ENCODE data around the gene CCP110. TPM values are rescaled to one million over a fixed set of nuclear protein-coding genes. Genes with fewer than 3 reads are reported as not detected.

CCP110 gene
- total RNA-seq, 1 donor from 2014 or later: 35.2 TPM

DNA sequence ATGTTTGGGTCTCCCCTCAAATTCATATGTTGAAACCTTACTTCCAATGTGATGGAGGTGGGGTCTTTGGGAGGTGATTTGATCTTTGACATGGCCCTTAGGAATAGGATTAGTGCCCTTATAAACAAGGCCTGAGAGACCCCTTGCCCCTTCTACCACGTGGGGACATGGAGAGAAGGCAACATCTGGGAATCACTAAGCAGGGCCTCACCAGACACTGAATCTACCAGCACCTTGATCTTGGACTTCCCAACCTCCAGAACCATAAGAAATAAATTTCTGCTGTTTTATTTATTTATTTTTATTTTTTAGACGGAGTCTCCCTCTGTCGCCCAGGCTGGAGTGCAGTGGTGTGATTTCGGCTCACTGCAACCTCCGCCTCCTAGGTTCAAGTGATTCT, 42.0 kb upstream of the CCP110 start:
- Mint-ChIP-seq H3K4me1 (no peaks in the 10 kb centered on the region), H3K4me3 (no peak overlapping the region), H3K27ac (ENCODE audit: unreplicated experiment) (no peak overlapping the region), H3K27me3 (ENCODE audit: low read depth) (peaks cover 4% of the 10 kb centered on the region), H3K9me3 (no peaks in the 10 kb centered on the region), H3K36me3 (ENCODE audit: low read depth) (no peaks in the 10 kb centered on the region)
- no peak for DNase-seq (ENCODE audit: low read depth, low spot score)
- TF ChIP-seq, protein P1, sequence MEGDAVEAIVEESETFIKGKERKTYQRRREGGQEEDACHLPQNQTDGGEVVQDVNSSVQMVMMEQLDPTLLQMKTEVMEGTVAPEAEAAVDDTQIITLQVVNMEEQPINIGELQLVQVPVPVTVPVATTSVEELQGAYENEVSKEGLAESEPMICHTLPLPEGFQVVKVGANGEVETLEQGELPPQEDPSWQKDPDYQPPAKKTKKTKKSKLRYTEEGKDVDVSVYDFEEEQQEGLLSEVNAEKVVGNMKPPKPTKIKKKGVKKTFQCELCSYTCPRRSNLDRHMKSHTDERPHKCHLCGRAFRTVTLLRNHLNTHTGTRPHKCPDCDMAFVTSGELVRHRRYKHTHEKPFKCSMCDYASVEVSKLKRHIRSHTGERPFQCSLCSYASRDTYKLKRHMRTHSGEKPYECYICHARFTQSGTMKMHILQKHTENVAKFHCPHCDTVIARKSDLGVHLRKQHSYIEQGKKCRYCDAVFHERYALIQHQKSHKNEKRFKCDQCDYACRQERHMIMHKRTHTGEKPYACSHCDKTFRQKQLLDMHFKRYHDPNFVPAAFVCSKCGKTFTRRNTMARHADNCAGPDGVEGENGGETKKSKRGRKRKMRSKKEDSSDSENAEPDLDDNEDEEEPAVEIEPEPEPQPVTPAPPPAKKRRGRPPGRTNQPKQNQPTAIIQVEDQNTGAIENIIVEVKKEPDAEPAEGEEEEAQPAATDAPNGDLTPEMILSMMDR (conservative IDR thresholded peaks at IDR 0.05): no peak

DNA sequence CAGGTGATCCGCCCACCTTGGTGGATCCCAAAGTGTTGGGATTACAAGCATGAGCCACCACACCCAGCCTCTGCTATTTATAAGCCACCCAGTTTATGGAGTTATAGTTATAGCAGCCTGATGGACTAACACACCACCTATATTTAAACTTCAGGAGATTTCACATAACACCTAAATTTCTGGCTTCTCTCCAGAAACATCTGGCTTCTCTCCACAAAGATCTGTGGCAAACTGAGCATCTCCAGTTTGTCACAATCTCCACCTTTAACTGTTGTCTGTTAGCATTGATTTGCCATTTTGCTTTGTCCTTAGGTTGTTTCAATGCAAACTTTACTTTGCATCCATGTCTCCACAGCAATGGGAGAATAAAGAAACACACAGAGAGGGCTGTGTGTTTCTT, 41.5 kb upstream of the CCP110 start:
- H3K27ac Mint-ChIP-seq (ENCODE audit: unreplicated experiment): no peak overlapping the region
- TF ChIP-seq, protein P1 (conservative IDR thresholded peaks at IDR 0.05): no peak
- peaks cover 4% of the 10 kb centered on the region for H3K27me3 Mint-ChIP-seq (ENCODE audit: low read depth)
- no peaks in the 10 kb centered on the region for H3K9me3 Mint-ChIP-seq
- no peak for DNase-seq (ENCODE audit: low read depth, low spot score)
- no peaks in the 10 kb centered on the region for H3K36me3 Mint-ChIP-seq (ENCODE audit: low read depth)
- H3K4me3 Mint-ChIP-seq: no peak overlapping the region
- H3K4me1 Mint-ChIP-seq: no peaks in the 10 kb centered on the region

GRCh38 chr16:19484096-19484495, 39.6 kb upstream of the CCP110 start:
- Mint-ChIP-seq H3K36me3 (ENCODE audit: low read depth) (no peaks in the 10 kb centered on the region), H3K9me3 (no peaks in the 10 kb centered on the region), H3K4me3 (no peak overlapping the region), H3K4me1 (peaks cover 12% of the 10 kb centered on the region), H3K27ac (ENCODE audit: unreplicated experiment) (no peak overlapping the region), H3K27me3 (ENCODE audit: low read depth) (no peaks in the 10 kb centered on the region)
- DNase-seq (ENCODE audit: low read depth, low spot score): no peak
- TF ChIP-seq, protein P1 (conservative IDR thresholded peaks at IDR 0.05): no peak

DNA sequence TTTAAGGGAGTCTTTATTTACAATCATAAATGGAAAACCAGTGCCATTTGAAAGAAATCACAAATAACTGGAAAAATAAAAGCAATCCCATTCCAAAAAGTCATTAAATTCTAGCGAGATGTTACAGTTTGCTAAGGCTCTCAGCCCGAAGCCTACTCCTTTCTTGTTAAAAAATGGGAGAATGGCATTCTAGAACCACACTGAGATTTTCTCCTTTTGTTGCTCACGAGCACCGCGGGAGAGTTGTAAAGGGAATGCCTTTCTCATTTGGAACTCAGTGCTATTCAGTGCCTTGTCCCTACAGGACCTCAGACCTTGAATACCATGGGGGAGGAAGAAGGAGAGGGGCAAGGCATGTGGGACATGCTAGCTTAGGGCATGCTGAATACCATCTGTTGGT, 38.1 kb upstream of the CCP110 start:
- H3K27me3 Mint-ChIP-seq (ENCODE audit: low read depth): no peaks in the 10 kb centered on the region
- H3K4me1 Mint-ChIP-seq: peaks cover 12% of the 10 kb centered on the region
- no peak overlapping the region for H3K4me3 Mint-ChIP-seq
- DNase-seq (ENCODE audit: low read depth, low spot score): no peak
- no peak overlapping the region for H3K27ac Mint-ChIP-seq (ENCODE audit: unreplicated experiment)
- H3K36me3 Mint-ChIP-seq (ENCODE audit: low read depth): no peaks in the 10 kb centered on the region
- TF ChIP-seq, protein P1 (conservative IDR thresholded peaks at IDR 0.05): no peak
- no peaks in the 10 kb centered on the region for H3K9me3 Mint-ChIP-seq

DNA sequence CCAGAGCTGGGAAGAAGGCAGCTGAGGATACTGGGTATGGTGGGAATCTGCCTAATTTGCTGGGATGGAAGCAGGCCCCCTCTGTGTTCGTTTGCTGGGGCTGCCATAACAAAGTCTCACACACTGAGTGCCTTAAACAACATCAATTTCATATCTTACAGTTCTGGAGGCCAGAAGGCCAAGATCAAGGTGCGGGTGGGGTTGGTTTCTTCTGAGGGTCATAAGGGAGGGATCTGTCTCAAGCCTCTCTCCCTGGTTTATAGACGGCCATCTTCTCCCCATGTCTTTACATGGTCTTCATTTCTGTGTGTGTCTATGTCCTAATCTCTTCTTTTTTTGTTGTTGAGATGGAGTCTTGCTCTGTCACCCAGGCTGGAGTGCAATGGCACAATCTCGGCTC, 37.7 kb upstream of the CCP110 start:
- Mint-ChIP-seq H3K27me3 (ENCODE audit: low read depth) (no peaks in the 10 kb centered on the region), H3K9me3 (no peaks in the 10 kb centered on the region), H3K4me3 (no peak overlapping the region), H3K4me1 (peaks cover 12% of the 10 kb centered on the region), H3K27ac (ENCODE audit: unreplicated experiment) (no peak overlapping the region), H3K36me3 (ENCODE audit: low read depth) (no peaks in the 10 kb centered on the region)
- DNase-seq (ENCODE audit: low read depth, low spot score): no peak
- TF ChIP-seq, protein P1 (conservative IDR thresholded peaks at IDR 0.05): no peak

All from neural crest cell (in vitro differentiated cells).